GM21367 (cell line): Measurements from ENCODE around the gene ZNF85.
A peak's percentile ranks its signal among the peaks of the same experiment; 100 is the strongest.
"Not testable (repeated sequence)": the region's sequence is repeated elsewhere in the genome, so short reads cannot be mapped to it uniquely, and the experiment has no call there.

Experiments
- ATAC-seq: cut with Tn5 transposase; IDR thresholded peaks from one replicate; pipeline ENCODE4 v1.9.1; 2021; ENCODE audit not compliant: unreplicated experiment

ZNF85 gene

DNA sequence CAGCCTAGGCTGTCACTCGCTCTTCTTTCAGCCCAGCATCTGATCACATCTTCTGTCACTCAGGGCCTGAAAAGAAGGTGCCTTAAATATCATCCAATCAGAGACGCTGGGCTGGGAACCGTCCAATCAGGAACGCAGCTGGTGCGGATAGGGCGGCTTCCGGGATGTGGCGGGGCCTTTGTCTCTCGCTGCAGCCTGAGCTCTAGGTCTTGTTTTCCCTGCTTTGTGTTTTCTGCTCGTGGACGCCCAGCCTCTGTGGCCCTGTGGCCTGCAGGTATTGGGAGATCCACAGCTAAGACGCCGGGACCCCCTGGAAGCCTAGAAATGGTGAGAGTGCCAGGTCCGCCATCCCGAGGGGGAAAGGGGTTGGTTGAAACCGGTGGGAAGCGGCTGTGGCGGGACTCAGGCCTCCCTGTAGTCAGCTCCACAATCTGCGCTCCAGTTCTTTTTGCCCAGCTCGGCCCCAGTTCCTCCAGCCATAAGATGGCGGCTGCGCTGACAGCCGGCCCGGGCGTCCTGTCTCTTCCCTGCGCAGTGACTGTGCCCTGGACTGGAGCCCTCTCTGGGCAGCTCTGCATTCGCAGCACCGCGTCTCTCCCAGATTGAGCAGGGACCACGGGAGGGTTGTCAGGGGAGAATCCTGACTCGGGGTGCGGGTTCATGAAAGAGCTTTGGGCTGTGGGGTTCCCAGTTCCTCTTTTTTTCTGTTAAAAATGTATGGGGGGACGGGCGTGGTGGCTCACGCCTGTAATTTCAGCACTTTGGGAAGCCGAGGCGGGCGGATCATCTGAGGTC, at the start of gene ZNF85:
Gene ZNF85 (plus strand): TSS at position 175 of the 795 bp plus-strand sequence. CDS start 150 bp downstream, at position 325.
- ATAC-seq = peak; percentile 96

DNA sequence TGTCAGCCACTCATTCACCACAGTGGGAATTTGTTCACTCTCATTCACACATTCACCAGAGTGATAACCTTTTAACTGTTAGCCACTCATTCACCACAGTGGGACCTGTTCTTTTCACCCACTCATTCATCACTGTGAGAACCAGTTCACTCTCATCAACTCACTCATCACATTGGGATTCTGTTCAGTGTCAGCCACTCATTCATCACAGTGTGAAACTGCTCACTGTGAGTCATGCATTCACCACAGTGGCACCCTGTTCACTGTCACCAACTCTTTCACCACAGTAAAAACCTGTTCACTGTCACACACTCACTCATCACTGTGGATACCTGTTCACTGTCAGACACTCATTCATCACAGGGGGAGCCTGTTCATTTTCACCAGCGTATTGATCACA, 43.5 kb upstream of the ZNF85 start:
- ATAC-seq = no peak

DNA sequence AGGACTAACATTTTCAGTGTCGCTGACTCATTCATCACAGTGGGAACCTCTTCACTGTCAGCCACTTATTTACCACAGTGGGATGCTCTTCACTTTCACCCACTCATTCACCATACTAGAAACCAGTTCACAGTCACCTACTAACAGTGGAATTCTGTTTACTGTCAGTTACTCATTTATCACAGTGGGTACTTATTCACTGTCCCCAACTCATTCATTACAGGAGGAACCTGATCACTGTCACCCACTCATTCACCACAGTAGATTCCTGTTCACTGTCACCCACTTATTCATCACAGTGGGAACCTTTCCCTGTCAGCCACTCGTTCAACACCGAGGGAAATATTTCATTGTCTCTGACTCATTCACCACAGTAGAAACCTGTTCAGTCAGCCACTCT, 10.1 kb upstream of the ZNF85 start:
- ATAC-seq = no peak

DNA sequence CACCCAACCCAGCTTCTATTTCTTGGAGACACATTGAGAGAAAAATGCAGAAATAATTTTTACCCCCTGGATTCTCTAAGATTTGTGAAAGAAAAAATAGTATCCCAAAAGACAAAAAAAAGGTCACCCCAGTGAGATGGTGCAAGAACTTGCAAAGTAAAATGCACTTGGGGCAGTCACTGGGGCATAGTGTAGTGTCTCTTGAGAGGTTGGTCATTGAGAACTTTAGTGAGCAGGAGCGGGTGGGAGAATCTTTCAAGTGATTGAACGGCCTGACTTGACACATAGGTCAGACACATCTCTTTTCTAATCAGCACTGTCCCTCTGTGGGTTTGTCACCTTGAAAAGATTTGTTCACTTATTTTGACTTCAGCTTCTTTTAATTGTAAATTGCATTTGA, 2.4 kb downstream of the ZNF85 start:
- no peak for ATAC-seq

DNA sequence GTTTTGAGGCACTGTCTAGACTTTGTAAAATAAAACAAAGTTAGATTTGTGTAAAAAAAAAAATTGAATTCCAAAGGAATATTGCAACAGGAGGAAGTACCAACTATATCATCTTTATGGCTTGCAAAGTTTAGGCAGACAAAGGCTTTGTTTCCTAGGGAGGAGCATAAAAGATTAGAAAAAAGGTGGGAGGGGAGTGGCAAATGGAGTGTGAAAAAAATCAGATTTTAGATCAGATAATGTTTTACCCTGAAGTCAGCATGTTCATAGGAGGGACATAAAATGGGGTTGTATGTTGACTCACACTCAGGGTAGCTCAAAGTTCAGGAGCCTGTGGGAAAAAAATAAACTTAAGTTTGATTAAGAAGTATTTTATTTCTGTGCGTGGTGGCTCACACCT, 3.7 kb downstream of the ZNF85 start:
- ATAC-seq = no peak

DNA sequence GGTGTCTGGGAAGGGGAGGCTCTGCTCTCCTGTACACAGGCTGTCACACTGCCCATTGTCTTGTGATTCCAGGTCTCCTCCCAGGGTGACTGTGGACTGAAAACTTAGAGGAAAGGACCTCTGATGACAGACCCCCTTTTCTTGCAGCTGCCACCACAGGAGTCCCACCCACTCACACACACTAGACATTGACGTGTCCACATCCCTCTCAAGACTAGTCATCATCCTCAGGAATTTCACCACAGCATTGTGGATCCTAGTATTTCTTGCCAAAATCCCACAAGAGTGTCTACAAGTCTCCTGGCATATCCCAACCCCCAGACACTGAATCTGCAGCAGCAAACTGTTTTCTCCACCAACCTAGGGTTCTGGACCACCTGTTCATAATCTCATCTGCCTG, 5.3 kb downstream of the ZNF85 start:
- no peak for ATAC-seq

DNA sequence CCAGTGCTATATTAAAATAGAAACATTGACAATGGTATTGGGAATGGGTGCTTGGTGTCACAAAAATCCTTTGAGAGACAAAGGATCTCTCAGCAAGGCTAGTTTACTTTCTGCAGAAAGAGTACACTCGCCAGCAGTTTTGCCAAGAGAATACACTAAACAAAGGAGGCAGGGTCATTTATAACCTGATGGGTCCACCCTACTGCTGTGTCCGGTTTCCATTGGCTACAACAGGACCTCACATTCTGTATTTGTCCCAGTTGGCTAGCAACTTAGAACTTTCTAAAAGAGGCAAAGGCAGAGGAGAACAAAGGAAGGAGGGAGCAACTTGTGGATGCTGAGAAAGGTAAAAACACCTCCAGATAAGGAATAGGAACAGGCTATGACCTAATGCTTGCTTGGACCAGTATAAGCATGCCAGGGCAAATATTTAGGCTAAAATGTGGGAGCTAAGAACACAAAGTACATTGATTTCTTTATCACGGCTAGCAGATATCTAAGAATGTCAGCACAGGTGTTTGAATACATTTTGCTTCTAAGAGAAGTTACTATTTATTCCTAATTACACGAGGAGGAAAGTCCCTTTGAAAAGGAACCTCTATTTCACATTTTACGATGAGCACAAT, 13.4 kb downstream of the ZNF85 start:
- ATAC-seq = not testable (repeated sequence)

DNA sequence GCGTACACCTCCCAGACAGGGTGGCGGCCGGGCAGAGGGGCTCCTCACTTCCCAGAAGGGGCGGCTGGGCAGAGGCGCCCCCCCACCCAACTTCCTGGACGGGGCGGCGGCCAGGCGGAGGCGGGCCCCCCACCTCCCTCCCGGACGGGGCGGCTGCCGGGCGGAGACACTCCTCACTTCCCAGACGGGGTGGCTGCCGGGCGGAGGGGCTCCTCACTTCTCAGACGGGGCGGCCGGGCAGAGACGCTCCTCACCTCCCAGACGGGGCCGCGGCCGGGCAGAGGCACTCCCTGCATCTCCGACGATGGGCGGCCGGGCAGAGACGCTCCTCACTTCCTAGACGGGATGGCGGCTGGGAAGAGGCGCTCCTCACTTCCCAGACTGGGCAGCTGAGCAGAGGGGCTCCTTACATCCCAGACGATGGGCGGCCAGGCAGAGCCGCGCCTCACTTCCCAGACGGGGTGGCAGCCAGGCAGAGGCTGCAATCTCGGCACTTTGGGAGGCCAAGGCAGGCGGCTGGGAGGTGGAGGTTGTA, 29.6 kb downstream of the ZNF85 start:
- ATAC-seq = not testable (repeated sequence)

DNA sequence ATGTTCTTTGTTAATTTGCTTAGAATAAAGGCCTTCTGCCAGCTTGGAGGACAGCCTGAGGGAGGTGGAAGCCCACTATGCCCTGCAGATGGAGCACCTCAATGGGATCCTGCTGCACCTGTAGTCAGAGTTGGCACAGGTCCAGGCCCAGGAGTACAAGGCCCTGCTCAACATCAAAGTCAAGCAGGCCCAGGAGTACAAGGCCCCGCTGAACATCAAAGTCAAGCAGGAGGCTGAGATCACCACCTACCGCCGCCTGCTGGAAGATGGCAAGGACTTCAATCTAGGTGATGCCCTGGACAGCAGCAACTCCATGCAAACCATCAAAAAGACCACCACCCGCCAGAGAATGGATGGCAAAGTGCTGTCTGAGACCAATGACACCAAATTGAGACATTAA, 41.7 kb downstream of the ZNF85 start:
- ATAC-seq = no peak

DNA sequence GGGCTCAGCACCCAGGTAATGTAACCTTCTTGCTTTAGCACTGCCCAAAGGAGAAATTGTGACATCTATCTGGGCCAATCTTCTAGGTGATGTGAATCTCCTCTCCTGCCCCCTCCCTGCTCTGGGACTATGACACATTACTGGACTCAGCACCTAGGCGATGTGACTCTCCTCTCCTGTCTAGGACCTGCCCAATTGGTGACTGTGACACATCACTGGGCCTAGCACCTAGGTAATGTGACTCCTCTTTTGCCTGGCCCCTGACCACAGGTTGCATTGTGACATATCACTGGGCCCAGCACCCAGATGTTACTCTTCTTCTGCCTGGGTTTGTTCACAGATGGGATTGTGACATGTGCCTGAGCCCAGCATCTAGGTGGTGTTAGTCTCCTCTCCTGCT, 45.0 kb downstream of the ZNF85 start:
- no peak for ATAC-seq

DNA sequence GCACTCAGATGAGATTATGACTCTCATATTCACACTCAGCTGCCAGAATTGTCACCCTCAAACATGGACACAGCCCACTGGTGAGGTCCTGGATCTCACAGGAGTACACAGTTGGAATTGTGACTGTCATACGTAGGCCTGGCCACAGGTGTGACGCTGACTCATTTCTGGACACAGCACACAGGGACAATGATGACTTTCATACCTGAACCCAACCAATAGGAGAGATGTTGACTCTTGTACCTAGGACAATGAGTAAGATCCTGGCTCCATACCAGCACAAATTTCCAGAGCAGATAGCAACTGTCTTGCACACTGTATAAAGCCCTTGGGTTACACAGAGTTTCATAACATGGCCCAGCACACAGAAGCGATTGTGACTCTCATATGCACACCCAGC, 46.4 kb downstream of the ZNF85 start:
- ATAC-seq = no peak

DNA sequence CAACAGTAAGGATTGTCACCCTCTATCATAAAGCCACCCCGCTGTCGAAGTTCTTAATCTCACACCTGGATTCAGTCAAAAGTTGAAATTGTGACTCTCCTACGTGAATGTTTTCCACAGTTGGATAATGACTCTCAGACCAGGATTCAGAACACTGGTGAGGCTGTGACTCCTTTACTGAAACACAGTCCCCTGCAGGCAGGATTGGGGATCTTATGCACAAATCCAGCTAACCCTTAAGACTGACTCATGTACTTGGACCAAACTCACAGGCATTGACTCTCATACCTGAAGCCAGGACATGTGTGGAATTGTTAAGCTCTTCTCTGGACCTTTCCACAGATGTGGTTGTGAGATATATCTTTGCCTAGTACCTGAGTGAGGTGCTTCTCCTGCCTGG, 46.8 kb downstream of the ZNF85 start:
- ATAC-seq = no peak

DNA sequence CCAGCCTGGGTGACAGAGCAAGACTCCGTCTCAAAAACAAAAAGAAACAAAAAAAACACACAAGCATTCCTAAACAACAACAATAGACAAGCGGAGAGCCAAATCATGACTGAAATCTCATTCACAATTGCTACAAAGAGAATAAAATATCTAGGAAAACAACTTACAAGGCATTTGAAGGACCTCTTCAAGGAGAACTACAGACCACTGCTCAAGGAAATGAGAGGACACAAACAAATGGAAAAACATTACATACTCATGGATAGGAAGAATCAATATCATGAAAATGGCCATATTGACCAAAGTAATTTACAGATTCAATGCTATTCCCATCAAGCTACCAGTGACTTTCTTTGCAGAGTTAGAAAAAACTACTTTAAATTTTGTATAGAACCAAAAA, 69.7 kb downstream of the ZNF85 start:
- ATAC-seq = not testable (repeated sequence)

DNA sequence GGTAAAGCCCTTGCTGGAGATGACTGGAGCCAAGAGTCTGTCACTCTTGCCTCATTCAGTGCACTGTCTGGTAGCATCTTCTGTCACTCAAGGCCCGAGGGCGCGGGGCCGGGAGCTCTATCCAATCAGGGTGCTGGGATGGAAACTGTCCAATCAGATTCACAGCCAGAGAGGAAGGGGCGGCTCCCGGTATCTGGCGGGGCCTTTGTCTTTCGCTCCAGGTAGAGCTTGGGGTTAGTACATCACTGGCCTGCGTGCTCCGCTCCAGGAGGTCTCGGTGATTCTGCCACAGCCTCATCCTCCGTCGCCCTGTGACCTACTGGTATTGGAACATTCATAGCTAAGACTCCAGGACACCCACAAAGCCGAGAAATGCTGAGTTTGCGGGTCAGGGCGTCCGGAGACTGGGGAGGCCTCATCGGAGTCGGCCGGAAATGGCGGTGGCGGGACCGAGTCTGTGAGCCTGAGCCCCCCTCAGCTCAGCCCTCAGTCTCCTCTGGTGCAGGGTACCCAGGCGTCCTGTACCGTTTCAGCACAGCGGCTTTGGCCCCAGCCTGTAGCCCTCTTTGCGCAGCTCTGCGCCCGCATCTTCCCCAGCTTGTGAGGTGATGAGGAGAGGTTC, 76.8 kb downstream of the ZNF85 start:
- peak; percentile 98 for ATAC-seq
